PFSK-1 (cell line): ENCODE measurements around the gene F12.

Experiments used
- POLR2AphosphoS5 ChIP-seq: IDR thresholded peaks from 2 replicates; pipeline ENCODE4 v1.6.1; 2012; ENCODE audit warnings: low read depth, mild to moderate bottlenecking, control low read depth, low read length, moderate library complexity
- SIN3A ChIP-seq: IDR thresholded peaks from 2 replicates; pipeline ENCODE4 v1.6.1; 2012; ENCODE audit warnings: mild to moderate bottlenecking, low read length, moderate library complexity, borderline replicate concordance; ENCODE audit not compliant: insufficient read depth

DNA sequence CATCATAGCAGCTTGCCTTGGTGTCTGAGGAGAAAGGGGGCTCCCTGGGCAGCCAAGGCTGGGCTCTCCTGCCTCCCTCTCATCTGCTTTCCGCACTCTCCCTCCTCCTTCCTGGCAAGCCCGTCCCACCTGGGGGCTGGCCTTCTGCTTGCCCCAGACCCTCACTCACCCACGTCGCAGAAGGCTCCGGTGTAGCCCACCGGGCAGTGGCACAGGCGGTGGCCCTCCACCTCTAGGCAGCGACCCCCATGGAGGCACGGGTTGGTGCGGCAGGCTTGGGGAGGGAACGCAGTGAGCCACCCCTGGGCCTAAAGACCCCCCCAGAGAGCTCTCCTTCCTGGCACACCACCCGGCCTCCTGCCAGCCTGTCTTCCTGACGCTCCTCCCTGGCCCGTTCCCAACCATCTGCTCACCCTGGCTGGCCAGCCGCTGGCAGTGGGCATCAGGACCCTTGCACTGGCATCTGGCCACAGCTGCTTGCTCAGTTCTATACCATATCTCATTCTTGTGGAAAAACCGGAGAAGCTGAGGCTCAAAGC is 4.7 kb downstream of the F12 start:
- TF ChIP-seq POLR2AphosphoS5: no peak; the same call in 1 of the 2 replicates
- no peak for TF ChIP-seq SIN3A
